HG03457 (cell line): ENCODE measurements around the gene MT1E.

ENCODE experiments used
- ATAC-seq: cut with Tn5 transposase; IDR thresholded peaks from one replicate; pipeline ENCODE4 v1.9.1; 2021; ENCODE audit warnings: moderate number of reproducible peaks; ENCODE audit not compliant: unreplicated experiment

MT1E gene

GRCh38 chr16:56623637-56624036, 1.9 kb upstream of the MT1E start:
- ATAC-seq, result no peak

- ATAC-seq, result peak; percentile 20
These were observed 518 bp downstream of the MT1E start for GRCh38 chr16:56625943-56626654.

GRCh38 chr16:56626685-56627084, 1.1 kb downstream of the MT1E start:
- ATAC-seq, result no peak

GRCh38 chr16:56628486-56629350, 3.1 kb downstream of the MT1E start:
- no peak for ATAC-seq

- ATAC-seq, result no peak
These were observed 4.0 kb downstream of the MT1E start for GRCh38 chr16:56629531-56629930.

GRCh38 chr16:56630134-56630533, 4.6 kb downstream of the MT1E start:
- peak; percentile 55 for ATAC-seq

- ATAC-seq, result no peak
These were observed 5.6 kb downstream of the MT1E start for GRCh38 chr16:56631197-56631596.

GRCh38 chr16:56631832-56632155, 6.2 kb downstream of the MT1E start:
- ATAC-seq, result no peak

GRCh38 chr16:56632156-56632847, 6.7 kb downstream of the MT1E start, which contains the start of gene MT1M:
Gene MT1M (plus strand): TSS chr16:56632659. CDS start chr16:56632732, 73 bp downstream.
- no peak for ATAC-seq

GRCh38 chr16:56632848-56633365, 7.3 kb downstream of the MT1E start:
- ATAC-seq, result no peak

- no peak for ATAC-seq
These were observed 8.0 kb downstream of the MT1E start for GRCh38 chr16:56633535-56633934.

GRCh38 chr16:56634715-56635440, 9.3 kb downstream of the MT1E start:
- ATAC-seq, result no peak

GRCh38 chr16:56635441-56635967, 9.9 kb downstream of the MT1E start:
- ATAC-seq, result no peak

GRCh38 chr16:56636616-56637413, 11.2 kb downstream of the MT1E start:
- ATAC-seq, result no peak

- ATAC-seq, result no peak
These were observed 12.5 kb downstream of the MT1E start, which contains the start of gene MT1A for GRCh38 chr16:56637814-56638750. Gene MT1A (plus strand): TSS chr16:56638666. CDS start chr16:56638739, 73 bp downstream.

- ATAC-seq, result no peak
These were observed 13.5 kb downstream of the MT1E start for GRCh38 chr16:56639045-56639444.

GRCh38 chr16:56640076-56640475, 14.5 kb downstream of the MT1E start:
- ATAC-seq, result no peak

- ATAC-seq, result no peak
These were observed 15.6 kb downstream of the MT1E start for GRCh38 chr16:56641166-56641565.
